Upper lobe of left lung (tissue), 6 donors: Measurements from ENCODE around the gene ADAMTS14. TPM values are rescaled to one million over a fixed set of nuclear protein-coding genes. Genes with fewer than 3 reads are reported as not detected.

ENCODE experiments used
- ATAC-seq, 2 donors: fragments of 200-7000 bp; cut with Tn5 transposase; one replicate each; pipeline ENCODE4 v1.9.1; 2022; ENCODE audit warnings: mild to moderate bottlenecking in 2 of 2, moderate library complexity in 2 of 2; ENCODE audit not compliant: low FRiP score in 2 of 2
- DNase-seq, 2 donors: peaks; one replicate each; pipeline ENCODE4 v3.0.0-alpha.2; 2019 to 2020
- H3K27ac ChIP-seq, 4 donors: fragments of 200-600 bp; sonication (generic); one replicate each; pipeline ENCODE4 v1.5.1; 2016 to 2019
- H3K27me3 ChIP-seq, 4 donors: fragments of 200-600 bp; sonication (generic); one replicate each; pipeline ENCODE4 v1.5.1; 2017 to 2019
- H3K36me3 ChIP-seq, 4 donors: fragments of 200-600 bp; sonication (generic); one replicate each; pipeline ENCODE4 v1.5.1; 2016 to 2019
- H3K4me1 ChIP-seq, 4 donors: fragments of 200-600 bp; sonication (generic); one replicate each; pipeline ENCODE4 v1.5.1; 2018 to 2019
- H3K4me3 ChIP-seq, 4 donors: fragments of 200-600 bp; sonication (generic); one replicate each; pipeline ENCODE4 v1.5.1; 2017 to 2019; ENCODE audit warnings: mild to moderate bottlenecking in 2 of 4, moderate library complexity in 1 of 4
- H3K9me3 ChIP-seq, 4 donors: fragments of 200-600 bp; sonication (generic); one replicate each; pipeline ENCODE4 v1.5.1; 2018 to 2019
- EP300 ChIP-seq, 4 donors: sonication (generic); formaldehyde crosslinking; IDR thresholded peaks; one replicate each; pipeline ENCODE4 v1.5.1; 2017; ENCODE audit warnings: antibody characterized with exemption in 4 of 4, control low read depth in 2 of 4
- POLR2A ChIP-seq, 4 donors: fragments of 450-650 bp; IDR thresholded peaks; one replicate each; pipeline ENCODE4 v1.5.1; 2016 to 2017; ENCODE audit warnings: antibody characterized with exemption in 4 of 4, mild to moderate bottlenecking in 2 of 4
- POLR2AphosphoS5 ChIP-seq, 2 donors: sonication (generic); formaldehyde crosslinking; IDR thresholded peaks; one replicate each; pipeline ENCODE4 v1.5.1; 2017; ENCODE audit warnings: antibody characterized with exemption in 2 of 2
- WGBS, 2 donors: methylation state at CpG; one replicate each; pipeline ENCODE4 v1.1.5; 2017 to 2018; 5-methylcytosine and 5-hydroxymethylcytosine counted together
- total RNA-seq, 6 donors: library from RNA; depleted of rRNA in 4 of 6; stranded (reverse); fragments of >200 nt in 4 of 6; gene quantifications; one replicate each; pipeline versions ENCODE4 v1.1.0 to v1.2.1, GENCODE V29; 2016 to 2021
- TF ChIP-seq, protein P1 (sequence below), 6 experiments: fragments of 450-650 bp in 4 of 6; fragments of 200-600 bp in 2 of 6; sonication (generic) in 2 of 6; IDR thresholded peaks; one replicate each; pipeline ENCODE4 v1.5.1; 2016 to 2019; ENCODE audit warnings: antibody characterized with exemption in 6 of 6
- donor health status: DM: no; HTN: no; CAD: no; lungs with moderate emphysema.
- donor health status: DM: no; HTN: yes; CAD: no; lungs with severe emphysema.

ADAMTS14 gene
- total RNA-seq, 6 donors from 2014 or later: 0.15 to 3.1 (median 0.45) TPM

DNA sequence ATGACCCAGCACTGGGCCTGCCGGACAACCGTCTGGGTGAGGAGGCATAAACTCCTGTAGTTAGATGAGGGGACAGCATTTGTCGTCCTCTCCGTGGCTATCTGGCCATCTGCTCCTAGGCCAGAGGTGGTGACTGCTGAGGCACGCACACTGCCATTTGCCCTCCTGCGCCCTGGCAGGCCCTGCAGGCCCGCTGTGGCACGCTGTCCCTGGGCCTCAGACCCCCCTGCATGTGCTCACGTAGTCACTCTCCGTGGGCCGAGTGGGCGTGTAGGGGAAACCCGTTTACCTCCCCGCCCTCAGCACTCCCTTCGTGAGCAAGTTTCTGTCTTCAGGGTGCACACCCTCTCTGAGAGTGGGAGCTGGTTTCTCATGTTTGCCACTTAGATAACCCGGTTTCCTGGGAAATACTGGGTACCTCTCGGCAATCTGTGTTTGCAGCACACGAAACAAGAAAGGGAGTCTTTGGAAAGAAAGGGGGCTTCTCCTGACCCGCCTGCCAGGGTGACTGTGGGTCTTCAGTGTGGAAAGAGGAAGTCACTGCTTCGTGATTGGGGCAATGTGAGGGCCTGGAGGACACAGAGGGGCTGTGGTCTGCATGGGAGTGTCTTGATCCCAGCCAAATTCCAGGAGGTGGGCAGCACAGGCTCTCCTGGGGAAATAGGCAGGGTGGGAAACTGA is 10.8 kb downstream of the ADAMTS14 start:
- peak in 1 of 2 donors; percentile 37 for ATAC-seq
- H3K27me3 ChIP-seq: no peaks in the 10 kb centered on the region

DNA sequence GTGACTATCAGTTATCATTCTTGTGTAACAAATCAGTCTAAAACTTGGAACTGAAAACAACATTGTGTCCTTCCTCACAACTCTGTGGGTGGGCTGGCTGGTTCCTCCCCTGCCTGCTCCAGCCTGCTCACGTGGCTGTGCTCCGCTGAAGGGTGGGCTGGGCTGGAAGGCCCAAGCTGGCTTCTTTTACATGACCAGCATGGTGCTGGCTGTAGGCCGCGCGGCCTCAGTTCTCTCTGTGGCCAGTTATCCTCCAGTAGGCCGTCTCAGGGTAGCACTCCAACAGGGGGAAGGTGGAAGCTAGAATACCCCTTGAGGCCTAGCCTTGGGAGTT is 11.3 kb downstream of the ADAMTS14 start:
- Histone ChIP-seq H3K36me3 (no peaks in the 10 kb centered on the region), H3K27me3 (no peaks in the 10 kb centered on the region), H3K4me1 (no peaks in the 10 kb centered on the region), H3K4me3 (no peak overlapping the region), H3K9me3 (no peaks in the 10 kb centered on the region), H3K27ac (no peak overlapping the region)
- WGBS, 2 donors: 73 to 78% methylated on average over 3 to 6 of the region's 6 CpGs
- DNase-seq: no peak
- peak in 1 of 2 donors; percentile 55 for ATAC-seq
- TF ChIP-seq EP300 (IDR thresholded peaks at IDR 0.05): no peak
- TF ChIP-seq POLR2A (IDR thresholded peaks at IDR 0.05): no peak
- TF ChIP-seq, protein P1, sequence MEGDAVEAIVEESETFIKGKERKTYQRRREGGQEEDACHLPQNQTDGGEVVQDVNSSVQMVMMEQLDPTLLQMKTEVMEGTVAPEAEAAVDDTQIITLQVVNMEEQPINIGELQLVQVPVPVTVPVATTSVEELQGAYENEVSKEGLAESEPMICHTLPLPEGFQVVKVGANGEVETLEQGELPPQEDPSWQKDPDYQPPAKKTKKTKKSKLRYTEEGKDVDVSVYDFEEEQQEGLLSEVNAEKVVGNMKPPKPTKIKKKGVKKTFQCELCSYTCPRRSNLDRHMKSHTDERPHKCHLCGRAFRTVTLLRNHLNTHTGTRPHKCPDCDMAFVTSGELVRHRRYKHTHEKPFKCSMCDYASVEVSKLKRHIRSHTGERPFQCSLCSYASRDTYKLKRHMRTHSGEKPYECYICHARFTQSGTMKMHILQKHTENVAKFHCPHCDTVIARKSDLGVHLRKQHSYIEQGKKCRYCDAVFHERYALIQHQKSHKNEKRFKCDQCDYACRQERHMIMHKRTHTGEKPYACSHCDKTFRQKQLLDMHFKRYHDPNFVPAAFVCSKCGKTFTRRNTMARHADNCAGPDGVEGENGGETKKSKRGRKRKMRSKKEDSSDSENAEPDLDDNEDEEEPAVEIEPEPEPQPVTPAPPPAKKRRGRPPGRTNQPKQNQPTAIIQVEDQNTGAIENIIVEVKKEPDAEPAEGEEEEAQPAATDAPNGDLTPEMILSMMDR (IDR thresholded peaks at IDR 0.05): no peak
- TF ChIP-seq POLR2AphosphoS5 (IDR thresholded peaks at IDR 0.05): no peak

More for the DNA sequence above, 10.8 kb downstream of the ADAMTS14 start:
- no peak for DNase-seq
- no peak overlapping the region for H3K4me3 ChIP-seq
- H3K36me3 ChIP-seq: no peaks in the 10 kb centered on the region
- TF ChIP-seq POLR2A (IDR thresholded peaks at IDR 0.05) (no peak), POLR2AphosphoS5 (IDR thresholded peaks at IDR 0.05) (no peak), EP300 (IDR thresholded peaks at IDR 0.05) (no peak)
- TF ChIP-seq, protein P1 (IDR thresholded peaks at IDR 0.05): no peak
- no peak overlapping the region for H3K27ac ChIP-seq
- no peaks in the 10 kb centered on the region for H3K9me3 ChIP-seq
- no peaks in the 10 kb centered on the region for H3K4me1 ChIP-seq
- WGBS, 2 donors: 74 to 78% methylated on average over 9 to 20 of the region's 20 CpGs

DNA sequence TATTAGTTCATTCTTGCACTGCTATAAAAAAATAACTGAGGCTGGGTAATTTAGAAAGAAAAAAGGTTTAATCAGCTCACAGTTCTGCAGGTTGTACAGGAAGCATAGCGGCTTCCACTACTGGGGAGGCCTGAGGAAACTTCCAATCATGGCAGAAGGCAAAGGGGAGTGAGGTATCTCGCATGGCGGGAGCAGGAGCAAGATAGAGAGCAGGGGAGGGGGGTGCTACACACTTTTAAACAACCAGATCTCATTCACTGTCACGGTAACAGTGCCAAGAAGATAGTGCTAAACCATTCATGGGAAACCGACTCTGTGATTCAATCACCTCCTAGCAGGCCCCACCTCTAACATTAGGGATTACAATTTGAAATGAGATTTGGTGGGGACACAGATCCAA is 11.6 kb downstream of the ADAMTS14 start:
- ATAC-seq (no peak), DNase-seq (no peak)
- WGBS, 2 donors: 93 to 96% methylated on average over 5 of the region's 5 CpGs
- TF ChIP-seq POLR2A (IDR thresholded peaks at IDR 0.05): no peak
- no peak for TF ChIP-seq EP300 (IDR thresholded peaks at IDR 0.05)
- TF ChIP-seq, protein P1 (IDR thresholded peaks at IDR 0.05): no peak
- no peak for TF ChIP-seq POLR2AphosphoS5 (IDR thresholded peaks at IDR 0.05)
- H3K9me3 ChIP-seq: no peaks in the 10 kb centered on the region
- no peaks in the 10 kb centered on the region for H3K27me3 ChIP-seq
- no peak overlapping the region for H3K27ac ChIP-seq
- H3K4me3 ChIP-seq: no peak overlapping the region
- H3K36me3 ChIP-seq: no peaks in the 10 kb centered on the region
- no peaks in the 10 kb centered on the region for H3K4me1 ChIP-seq

DNA sequence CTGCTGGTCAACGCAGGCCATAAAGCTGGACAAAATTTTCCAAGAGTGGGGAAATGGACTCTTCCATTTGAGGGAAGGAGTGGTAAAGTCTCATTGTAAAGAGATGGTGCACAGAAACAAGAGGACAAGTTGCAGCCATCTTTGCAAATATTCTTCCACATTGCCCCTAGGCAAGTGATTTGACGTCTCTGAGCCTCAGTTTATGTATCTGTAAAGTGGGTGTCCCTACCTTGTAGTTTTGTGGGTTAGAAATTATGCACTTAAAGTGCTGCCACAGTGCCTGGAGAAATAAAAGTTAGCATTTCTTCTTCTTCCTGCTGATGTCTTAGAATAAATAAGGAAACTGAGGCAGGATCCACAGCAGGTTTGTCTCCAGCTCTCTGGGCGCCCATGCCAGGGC is 12.1 kb downstream of the ADAMTS14 start:
- WGBS, 2 donors: 88 to 98% methylated on average over 3 of the region's 3 CpGs
- no peak for TF ChIP-seq POLR2AphosphoS5 (IDR thresholded peaks at IDR 0.05)
- TF ChIP-seq POLR2A (IDR thresholded peaks at IDR 0.05): no peak
- TF ChIP-seq, protein P1 (IDR thresholded peaks at IDR 0.05): no peak
- TF ChIP-seq EP300 (IDR thresholded peaks at IDR 0.05): no peak
- ATAC-seq: no peak

More for the DNA sequence above, 12.1 kb downstream of the ADAMTS14 start:
- no peaks in the 10 kb centered on the region for H3K4me1 ChIP-seq
- no peaks in the 10 kb centered on the region for H3K36me3 ChIP-seq
- DNase-seq: no peak
- no peak overlapping the region for H3K27ac ChIP-seq
- H3K4me3 ChIP-seq: no peak overlapping the region
- H3K27me3 ChIP-seq: no peaks in the 10 kb centered on the region
- no peaks in the 10 kb centered on the region for H3K9me3 ChIP-seq
